GM21786 (cell line): ENCODE data around the gene TMEM51.

Experiments
- ATAC-seq: cut with Tn5 transposase; IDR thresholded peaks from one replicate; pipeline ENCODE4 v1.9.1; 2021; ENCODE audit not compliant: unreplicated experiment

Gene TMEM51

DNA sequence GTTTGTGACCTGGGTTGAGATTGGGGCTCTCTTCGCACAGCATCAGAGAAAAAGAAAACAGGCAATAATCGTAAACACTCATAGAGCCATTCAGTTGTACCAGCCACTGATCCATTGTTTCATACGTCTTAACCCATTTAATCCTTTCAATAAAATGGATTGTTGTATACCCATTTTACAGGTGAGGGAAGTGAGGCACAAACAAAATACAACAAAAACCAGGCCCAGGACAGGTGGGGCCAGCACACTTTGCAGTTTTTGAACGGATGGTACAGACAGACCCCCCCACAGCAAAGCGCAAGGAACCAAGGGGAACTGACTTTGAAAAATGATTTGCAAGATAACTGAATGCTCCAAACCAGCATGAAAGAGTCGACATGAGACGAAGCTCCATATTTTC is 89.2 kb downstream of the TMEM51 start:
- ATAC-seq = no peak

DNA sequence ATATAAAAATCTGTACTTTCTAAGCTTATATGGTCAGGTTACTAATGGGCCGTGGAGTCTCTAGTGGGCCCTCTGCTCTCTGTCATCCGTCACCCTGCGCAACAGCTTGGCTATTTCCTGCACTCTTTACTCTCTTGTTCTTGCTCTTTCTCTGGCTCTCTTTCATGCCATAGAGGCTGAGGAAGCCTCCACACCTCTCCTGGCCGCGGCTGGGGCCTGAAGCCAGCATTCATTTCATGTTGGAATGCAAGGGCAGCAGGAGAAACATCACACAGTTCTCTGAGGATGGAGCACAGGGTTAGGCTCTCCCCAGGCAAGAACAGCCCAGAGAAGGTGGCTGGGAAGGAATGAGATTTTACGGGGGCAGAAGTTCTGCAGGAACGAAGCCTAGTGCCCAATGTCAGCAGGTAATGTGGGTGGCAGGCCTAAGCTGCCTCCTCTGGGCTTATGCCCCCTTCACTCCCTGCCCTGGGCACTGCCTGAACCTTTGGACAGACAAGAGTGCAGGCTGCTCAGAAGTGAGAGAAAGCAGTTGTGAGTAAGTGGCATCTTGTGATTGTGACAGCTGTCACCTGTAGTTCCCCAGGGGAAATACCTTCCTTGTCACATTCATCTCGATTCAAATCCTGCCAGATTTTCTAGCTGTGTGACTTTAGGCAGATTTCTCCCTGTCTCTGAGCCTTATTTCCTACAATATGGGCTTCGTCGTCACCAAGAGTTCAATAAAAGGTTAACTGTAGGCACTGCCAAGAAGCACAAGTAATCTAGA is 89.9 kb downstream of the TMEM51 start:
- ATAC-seq = no peak

DNA sequence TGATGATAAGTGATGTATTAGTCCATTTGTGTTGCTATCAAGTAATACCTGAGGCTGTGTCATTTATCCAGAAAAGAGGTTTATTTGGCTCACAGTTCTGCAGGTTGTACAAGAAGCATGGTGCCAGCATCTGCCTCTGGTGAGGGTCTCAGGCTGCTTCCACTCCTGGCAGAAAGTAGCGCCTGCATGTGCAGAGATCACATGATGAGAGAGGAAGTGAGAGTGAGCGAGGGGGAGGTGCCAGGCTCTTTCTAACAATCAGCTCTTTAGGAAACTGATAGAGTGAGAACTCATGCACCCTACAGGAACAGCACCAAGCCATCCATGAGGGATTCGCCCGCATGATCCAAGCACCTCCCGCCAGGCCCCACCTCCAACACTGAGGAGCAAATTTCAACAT is 91.3 kb downstream of the TMEM51 start:
- ATAC-seq = no peak

DNA sequence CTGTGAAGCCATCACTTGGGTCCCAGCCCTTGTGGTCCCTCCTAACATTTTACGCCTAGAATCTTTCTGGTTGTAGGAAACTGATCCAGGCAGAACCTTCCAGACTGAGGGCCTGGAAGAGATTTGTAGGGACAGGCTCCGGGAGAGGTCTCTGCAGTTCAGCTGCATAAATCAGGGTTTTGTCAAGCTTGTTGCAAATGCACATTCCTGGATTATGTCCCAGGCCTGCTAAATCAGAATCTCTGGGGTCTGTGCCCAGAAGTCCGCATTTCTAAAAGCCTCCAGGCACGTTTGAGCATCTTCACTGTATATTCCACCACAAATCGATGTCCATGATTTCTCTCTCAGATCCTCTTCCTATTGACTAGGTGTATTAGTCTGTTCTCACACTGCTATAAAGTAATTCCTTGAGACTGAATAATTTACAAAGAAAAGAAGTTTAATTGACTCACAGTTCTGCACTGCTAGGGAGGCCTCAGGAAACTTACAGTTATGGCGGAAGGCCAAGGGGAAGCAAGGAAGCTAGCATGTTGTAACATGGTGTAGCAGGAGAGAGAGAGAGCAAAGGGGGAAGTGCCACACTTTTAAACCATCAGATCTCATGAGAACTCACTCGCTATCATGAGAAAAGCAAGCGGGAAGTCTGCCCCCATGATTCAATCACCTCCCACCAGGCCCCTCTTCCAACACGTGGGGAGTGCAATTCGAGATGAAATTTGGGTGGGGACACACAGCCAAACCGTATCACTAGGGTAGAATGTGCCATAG is 92.2 kb downstream of the TMEM51 start:
- no peak for ATAC-seq

DNA sequence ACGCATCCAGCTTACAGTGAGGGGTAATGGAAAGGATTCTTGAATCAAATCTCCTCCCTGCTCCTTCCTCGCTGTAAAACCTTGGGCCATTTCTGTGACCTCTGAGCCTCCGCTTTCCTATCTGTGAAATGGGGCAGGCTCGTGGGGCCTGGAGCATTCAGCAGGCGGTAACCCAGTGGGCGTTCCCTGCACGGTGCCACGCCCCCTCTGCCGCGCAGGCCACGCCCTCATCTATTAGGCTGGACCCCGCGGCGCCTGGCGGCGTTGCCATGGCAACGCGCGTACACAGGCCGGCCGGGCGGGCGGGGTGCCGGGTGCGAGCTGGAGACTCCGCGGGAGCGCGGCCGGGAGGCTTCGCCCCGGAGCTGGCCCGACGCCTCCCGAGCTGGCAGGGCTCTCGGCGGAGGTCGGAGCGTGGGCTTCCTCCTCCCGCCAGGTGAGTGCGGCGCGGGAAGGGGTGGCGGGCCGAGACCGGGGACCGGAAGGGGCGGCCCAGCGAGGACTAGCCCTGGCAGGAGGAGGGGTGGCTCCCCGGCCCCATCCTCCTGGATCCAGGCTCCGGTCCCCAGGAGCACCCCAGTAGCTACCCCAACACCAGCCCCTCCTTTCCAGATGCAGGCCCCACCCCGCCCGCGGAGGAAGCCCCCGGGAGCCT is 93.5 kb downstream of the TMEM51 start, which contains the start of gene FHAD1:
Gene FHAD1, plus strand, starts transcription at position 264 of the 655 bp plus-strand sequence. CDS start 4,562 bp downstream, outside the sequence.
- ATAC-seq = no peak

DNA sequence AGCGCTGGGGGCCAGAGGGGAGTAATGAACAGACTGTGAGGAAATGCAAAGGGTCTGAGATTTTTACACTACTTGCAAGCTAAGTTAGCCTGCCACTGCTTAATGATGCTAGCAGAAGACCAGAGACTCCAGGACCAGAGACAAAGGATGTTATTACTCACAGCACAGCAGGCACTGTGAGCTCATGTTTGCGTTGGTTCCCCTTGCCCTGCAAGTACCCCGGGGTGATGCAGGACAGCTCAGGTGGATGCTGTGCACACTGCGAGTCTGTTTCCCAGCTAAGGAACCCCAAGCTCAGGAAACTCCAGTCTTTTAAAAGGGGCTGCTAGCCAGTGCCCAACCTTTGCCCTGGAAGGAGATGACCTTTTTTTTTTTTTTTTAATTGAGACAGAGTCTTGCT is 94.7 kb downstream of the TMEM51 start:
- ATAC-seq = no peak

DNA sequence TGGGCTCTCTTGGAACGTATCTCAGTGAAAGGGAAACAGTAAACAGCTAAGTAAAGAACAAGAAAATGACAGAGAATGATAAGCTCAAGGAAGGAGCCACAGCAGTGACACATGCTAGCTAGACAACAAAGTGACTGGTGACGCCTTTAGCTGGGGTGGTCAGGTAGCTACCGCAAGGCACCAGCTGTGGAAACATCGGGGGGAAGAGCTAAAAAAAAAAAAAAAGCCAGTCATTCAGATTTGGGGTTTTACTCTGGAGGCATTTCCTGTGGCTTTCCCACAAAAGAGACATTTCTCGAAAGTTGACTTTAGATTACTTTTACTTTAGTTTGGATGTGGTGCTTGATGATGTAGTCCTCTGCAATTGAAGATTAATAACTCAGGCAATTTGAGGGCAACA is 95.5 kb downstream of the TMEM51 start:
- no peak for ATAC-seq

DNA sequence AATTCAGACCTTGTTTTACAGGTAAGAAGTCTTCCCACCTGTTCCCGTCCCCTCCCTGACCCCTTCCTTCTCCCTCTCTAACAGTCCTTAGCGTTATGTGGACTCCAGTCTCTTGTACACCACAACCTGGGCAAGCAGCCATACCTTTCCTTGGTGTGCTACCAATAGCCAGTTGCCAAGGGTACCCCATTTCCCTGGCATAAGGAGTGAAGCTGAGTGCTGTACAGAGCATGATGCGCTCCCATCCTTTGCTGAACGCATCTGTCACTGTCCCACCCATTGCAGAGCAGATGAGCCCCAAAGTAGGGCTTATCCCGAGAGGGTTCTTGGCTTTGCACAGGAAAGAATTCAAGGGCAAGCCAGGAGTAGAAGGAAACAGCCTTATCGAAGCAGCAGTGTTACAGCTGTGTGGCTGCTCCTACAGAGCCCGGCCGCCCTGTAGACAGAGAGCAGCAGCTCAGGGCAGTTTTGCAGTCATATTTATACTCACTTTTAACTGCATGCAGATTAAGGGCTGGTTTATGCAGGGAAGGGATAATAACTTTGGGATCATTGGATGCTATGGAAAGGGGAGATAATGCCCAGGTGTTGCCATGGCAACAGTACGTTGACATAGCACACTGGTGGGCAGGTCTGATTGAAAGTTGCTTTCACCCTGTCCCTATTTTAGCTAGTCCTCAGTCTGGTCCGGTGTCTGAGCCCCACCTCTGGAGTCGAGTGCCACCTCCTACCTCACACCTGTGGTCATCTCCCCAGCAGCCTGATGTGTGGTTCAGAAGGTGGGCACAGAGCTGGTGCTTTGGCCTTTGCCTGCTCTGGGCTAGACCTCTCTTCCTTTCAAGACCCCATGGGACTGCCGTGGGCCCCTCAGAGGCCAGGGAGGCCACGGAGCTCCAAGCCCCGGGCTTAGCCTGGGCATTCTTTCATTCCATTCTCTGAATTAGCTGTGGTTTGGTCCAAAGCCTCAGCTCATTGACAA is 98.6 kb downstream of the TMEM51 start:
- ATAC-seq = no peak

DNA sequence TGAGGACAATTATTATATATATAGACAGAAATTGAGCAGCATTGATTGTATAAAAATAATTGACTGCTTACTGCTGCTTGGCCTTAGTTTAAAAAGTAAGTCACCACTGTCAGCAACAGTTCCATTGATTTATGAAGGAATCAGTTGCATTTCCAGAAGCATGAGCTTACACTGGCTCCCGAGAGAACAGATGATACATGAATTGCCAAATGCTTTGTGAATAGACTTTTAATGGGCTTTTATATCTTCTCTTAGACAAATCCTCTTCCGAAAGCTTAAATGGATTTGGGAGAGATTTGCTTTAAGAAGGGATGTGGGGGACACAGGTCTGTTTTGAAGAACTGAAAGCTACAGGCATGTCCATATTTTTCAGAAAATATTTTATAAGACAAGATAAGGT is 101.0 kb downstream of the TMEM51 start:
- ATAC-seq = no peak

DNA sequence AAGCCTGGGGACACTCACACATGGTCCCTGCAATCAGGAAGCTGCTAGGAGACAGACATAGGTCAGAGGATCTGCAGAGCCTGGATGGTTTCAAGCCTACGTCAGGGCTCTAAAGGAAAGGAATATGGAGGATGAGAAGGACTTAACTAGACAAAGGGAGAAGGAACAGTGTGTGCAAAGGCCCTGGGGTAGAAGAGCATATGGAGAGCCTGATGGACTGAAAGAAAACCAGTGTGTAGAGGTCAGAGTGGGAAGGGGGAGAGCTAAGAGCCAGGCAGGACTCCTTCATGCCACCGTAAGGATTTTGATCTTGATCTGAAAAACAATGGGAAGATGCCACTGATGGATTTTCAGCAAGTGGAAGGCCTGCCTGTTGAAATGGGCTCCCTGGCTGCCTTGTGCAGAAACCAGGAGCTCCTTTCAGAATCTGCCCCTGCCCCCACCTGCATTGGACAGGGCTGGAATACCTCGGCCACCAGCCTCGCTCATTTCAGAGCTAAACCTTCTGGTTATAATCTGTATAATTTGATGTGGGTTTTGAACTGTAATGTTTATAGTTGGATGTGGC is 102.1 kb downstream of the TMEM51 start:
- no peak for ATAC-seq

DNA sequence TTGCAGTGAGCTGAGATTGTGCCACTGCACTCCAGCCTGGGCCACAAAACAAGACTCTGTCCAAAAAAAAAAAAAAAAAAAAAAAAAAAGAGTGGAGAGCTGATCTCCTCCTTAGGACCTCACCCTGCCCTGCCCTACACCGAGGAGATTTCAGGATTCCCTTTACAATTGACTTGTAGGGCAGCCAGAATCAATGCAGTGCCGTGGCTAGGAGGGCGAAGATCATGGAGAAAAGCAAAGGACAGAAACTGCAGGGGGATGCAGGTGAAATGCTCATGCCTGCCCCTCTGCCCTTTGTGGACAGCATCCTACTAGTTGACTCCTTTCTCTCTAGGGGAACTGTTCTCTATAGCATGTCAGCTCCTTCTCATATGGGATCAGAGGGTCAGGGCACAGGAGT is 103.0 kb downstream of the TMEM51 start:
- ATAC-seq = no peak

DNA sequence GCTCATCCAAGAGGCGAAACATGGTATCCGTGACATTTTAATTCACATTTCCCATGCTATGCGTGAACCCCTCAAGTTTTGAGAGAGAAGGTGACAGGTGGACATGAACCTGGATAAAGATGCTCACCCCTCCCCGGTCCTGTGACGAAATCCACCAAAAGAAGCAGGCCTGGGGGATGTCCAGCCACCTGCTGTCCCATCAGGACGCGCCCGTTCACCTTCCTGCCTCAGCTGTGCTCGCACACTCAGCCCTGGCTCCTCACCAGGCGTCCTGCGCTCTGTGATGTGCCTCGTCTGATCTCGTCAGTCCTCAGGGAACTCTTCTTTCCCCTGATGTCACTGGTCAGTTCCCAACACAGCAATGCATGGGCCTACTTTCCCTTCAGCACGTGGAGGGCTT is 103.8 kb downstream of the TMEM51 start:
- no peak for ATAC-seq

DNA sequence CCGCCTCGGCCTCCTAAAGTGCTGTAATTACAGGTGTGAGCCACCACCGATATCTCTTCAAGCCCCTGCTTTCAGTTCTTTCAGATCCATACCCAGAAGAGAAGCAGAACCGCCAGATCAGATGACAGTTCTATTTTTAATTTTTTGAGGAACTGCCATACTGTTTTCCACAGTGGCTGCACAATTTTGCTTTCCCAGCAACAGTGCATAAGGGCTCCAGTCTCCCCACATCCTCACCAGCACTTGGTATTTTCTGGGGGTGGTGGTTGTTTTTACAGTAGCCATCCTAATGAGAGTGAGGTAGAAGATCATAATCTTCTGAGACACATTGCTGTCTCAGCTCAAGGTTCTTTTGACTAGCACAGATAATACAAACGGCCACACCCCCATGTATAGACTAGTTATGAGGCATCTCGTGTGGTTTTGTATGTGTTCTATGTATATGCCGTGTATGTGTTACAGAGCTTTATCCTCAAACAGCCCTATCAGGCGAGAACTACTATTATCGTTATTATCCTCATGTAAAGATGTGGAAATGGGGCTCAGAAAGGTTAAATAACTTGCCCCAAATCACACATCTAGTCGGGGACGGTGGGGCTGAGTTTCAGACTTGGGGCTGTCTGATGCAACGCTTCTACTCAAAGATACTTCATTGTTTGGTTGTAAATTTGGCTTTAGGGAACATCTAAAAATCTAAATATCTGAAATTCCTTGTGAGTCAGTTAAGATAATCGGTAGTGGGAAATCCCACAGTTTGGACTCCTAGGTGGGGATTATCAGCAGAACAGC is 105.5 kb downstream of the TMEM51 start:
- ATAC-seq = no peak

DNA sequence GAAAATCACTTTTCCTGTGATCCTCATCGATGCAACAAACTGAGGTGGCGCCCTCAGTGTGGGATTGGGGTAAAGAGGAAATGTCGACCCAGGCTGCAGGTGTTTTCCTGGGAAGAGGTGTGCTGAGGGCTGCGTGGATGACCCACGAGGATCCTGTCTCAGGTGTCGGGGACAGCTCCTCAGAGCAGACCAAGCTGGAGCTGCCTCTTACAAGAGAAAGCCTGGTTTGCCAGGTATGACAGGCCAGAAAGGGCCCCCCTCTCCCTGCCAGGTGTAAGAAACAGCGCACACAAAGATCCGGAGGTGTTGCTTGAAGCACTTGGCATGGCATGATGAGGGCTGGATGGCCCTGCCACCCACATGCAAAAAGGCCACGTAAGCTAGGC is 106.1 kb downstream of the TMEM51 start:
- no peak for ATAC-seq

DNA sequence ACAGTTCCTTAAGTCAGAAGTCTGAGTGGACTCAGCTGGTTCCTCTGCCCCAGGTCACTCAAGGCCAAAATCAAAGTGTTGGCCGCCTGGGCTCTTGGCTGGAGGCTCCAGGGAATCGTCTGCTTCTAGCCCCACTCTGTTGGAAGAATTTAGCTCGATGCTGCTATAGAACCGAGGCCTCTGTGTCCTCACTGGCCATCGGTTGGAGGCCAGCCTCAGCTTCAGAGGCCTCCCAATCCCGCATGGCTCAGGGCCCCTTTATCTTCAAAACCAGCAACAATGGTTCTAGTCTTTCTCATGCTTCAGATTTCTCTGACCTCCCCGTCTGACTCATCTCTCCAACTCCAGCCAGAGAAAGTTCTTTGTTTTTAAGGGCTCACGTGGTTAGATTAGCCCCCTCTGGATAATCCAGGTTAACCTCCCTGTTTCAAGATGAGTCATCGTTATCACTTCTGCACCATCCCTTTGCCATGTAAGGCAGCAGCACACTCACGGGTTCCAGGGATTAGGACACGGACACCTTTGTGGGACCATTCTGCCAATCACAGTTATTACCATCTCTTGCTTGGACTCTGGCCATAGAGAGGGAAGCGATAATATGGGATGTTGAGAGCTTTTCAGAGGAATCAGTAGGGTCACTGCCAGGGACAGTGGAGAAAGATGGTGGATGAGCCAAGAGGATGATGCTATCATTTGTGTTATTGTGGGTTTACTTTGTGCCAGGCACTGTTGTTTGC is 107.0 kb downstream of the TMEM51 start:
- ATAC-seq = no peak

DNA sequence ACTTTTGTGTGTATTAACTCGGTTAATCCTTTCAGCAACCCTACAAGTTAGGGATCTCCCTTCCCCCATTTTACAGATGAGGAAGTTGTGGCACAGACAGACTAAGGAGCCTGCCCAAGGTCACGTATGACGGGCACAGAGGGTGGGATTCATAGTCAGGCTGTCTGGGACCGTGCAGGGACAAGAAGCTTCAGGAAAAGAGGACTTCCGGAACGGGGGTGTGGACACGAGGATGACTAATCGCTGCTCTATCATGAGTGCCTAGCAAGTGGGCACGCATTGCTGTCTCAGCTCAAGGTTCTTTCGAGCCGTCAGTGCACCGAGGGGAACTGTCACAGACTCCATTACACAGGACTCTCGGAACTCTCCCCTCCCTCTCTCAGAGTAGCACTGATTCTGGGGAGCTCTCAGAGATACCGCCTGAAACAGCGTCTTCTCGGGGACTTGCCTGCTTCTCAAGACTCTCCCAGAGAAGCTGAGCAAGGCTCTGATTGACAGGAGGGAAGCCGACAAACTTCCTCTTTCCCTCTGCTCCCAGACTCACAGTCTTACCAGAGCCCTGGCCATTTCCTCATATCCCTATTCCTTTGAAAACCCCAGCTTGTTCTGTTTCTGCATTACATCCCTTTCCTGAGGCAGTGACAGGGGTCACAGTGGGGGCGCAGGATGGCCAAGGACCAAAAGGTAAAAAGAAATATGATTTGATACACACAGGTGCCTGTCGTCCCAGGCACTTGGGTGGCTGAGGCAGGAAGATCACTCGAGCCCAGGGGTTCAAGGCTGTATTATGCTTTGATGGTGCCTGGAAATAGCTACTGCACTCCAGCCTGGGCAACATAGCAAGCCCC is 107.8 kb downstream of the TMEM51 start:
- ATAC-seq = no peak

DNA sequence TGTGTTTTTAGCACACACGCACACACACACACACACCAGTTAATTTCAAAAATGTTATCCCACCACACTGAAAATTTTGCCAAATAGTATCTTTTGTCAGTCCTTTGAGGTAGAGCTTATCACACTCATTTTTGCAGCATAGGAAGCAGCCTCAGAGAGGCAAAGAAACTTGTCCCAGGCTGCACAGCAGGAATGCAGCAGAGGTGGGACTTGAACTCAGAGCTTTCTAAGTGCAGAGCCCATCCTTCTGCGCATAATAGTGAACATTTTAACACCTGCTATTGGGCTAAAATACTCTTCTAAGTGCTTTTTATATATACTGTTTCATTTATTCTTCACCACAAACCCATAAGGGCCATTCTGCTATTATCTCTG is 108.4 kb downstream of the TMEM51 start:
- no peak for ATAC-seq

DNA sequence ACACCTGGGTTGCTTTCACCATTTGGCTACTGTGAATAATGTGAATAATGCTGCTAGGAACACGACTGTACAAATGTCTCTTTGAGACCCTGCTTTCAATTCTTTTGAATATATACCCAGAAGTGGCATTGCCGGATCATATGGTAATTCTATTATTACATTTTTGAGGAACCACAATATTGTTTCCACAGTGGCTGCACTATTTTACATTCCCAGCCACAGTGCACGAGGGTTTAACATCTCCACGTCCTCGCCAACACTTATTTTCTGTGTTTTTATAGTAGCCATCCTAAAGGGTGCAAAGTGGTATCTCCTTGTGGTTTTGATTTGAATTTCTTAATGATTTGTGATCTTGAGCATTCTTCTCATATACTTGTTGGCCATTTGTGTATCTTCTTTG is 109.2 kb downstream of the TMEM51 start:
- ATAC-seq = no peak
